Testis (tissue), 2 donors: ENCODE data around the gene GAB2.

Experiments used
- POLR2A ChIP-seq: fragments of 450-650 bp; IDR thresholded peaks from one replicate; pipeline ENCODE4 v1.6.1; 2017; ENCODE audit warnings: antibody characterized with exemption, mild to moderate bottlenecking, moderate library complexity
- TF ChIP-seq, protein P1 (sequence below), 3 experiments: fragments of 450-650 bp in 2 of 3; fragments of 200-600 bp in 1 of 3; sonication (generic) in 1 of 3; IDR thresholded peaks; one replicate each; pipeline ENCODE4 v1.5.1; 2016 to 2019; ENCODE audit warnings: antibody characterized with exemption in 3 of 3, mild to moderate bottlenecking in 2 of 3, moderate library complexity in 1 of 3

- TF ChIP-seq, protein P1, sequence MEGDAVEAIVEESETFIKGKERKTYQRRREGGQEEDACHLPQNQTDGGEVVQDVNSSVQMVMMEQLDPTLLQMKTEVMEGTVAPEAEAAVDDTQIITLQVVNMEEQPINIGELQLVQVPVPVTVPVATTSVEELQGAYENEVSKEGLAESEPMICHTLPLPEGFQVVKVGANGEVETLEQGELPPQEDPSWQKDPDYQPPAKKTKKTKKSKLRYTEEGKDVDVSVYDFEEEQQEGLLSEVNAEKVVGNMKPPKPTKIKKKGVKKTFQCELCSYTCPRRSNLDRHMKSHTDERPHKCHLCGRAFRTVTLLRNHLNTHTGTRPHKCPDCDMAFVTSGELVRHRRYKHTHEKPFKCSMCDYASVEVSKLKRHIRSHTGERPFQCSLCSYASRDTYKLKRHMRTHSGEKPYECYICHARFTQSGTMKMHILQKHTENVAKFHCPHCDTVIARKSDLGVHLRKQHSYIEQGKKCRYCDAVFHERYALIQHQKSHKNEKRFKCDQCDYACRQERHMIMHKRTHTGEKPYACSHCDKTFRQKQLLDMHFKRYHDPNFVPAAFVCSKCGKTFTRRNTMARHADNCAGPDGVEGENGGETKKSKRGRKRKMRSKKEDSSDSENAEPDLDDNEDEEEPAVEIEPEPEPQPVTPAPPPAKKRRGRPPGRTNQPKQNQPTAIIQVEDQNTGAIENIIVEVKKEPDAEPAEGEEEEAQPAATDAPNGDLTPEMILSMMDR (IDR thresholded peaks at IDR 0.05): no peak
- no peak for TF ChIP-seq POLR2A
Observed at GRCh38 chr11:78425399-78426070, 7.9 kb upstream of the GAB2 start.
